Activated CD4-positive, alpha-beta memory T cell treated with anti-CD3 and anti-CD28 coated beads for 36 hours (primary cell): ENCODE measurements around the gene LYZL6. TPM values are rescaled to one million over a fixed set of nuclear protein-coding genes. Genes with fewer than 3 reads are reported as not detected.
A peak's percentile ranks its signal among the peaks of the same experiment; 100 is the strongest.

Experiments
- CTCF ChIA-PET: fragments of 350-600 bp; sonication (Branson Sonifier 250); formaldehyde crosslinking; loops from one replicate; lab custom pipeline; 2021; ENCODE audit warnings: antibody characterized with exemption, inconsistent platforms; lab: Charles Lee
- POLR2A ChIA-PET: fragments of 350-600 bp; sonication (Branson Sonifier 250); formaldehyde crosslinking; loops from one replicate; lab custom pipeline; 2021; ENCODE audit warnings: antibody characterized with exemption; lab: Charles Lee
- DNase-seq: peaks from one replicate; pipeline ENCODE4 v3.0.0-alpha.2; 2020
- H3K27ac Mint-ChIP-seq: one replicate; pipeline ENCODE4 v1.8.0; 2021; ENCODE audit warnings: mixed read lengths
- H3K27me3 Mint-ChIP-seq: one replicate; pipeline ENCODE4 v1.8.0; 2021; ENCODE audit warnings: mixed read lengths
- H3K36me3 Mint-ChIP-seq: one replicate; pipeline ENCODE4 v1.8.0; 2021; ENCODE audit warnings: mixed read lengths
- H3K4me1 Mint-ChIP-seq: one replicate; pipeline ENCODE4 v1.8.0; 2021; ENCODE audit warnings: low read depth, mixed read lengths
- H3K4me3 Mint-ChIP-seq: one replicate; pipeline ENCODE4 v1.8.0; 2021; ENCODE audit warnings: mild to moderate bottlenecking, mixed read lengths
- H3K9me3 Mint-ChIP-seq: one replicate; pipeline ENCODE4 v1.8.0; 2021; ENCODE audit warnings: mixed read lengths
- intact Hi-C: fragments of 100-400 bp; cut with micrococcal nuclease; formaldehyde crosslinking; loops from one replicate; pipeline ENCODE4 v1.15.1; 2023
- total RNA-seq, 2 experiments: library from RNA; stranded (reverse); gene quantifications; one replicate each; pipeline ENCODE4 v1.2.3, GENCODE V29; 2021

The LYZL6 gene
- total RNA-seq, 2 experiments from 2014 or later, result not detected

DNA sequence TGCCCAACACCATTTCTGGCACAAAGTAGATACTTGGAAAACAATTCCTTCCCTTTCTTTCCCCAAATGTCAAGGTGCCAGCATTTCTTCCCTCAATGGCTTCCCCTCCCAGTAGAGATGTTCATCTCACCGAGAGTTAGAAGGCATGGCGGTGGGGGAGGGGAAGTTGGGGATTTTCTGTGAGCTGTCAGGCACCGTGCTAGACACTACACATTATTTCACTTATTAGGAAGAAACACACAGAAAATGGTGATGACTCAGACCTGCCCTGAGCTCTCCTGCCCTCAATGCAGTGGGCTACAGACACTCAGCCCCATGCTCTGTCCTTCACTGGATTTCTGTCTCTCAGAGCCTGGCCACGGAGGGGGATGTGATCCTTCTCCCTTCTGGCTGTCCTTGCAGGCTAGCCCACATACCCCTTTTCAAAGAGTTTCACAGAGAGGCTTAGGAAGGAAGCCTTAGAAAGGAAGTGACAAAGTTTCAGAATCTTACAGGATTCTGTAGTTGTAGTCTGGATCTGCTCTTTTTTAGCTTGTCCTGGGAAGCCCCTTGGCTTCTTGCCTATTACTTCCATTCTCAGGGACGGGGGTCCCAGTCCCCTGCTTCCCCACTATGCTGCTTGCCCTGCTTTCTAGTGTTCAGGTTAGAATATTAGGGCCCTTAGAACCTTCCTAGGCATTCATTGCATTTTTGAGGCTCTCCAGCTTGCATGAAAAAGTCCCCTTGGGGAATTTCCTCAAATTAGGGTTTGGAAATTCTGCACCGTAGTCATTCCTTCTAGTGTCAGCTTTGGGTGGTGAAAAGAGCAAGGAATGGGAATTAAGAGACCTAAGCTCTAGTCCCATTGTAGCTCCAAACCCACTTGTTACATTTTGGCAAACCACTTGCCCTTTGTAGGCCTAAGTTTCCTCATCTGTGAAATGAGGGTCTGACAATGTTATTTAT, 51.1 kb downstream of the LYZL6 start:
- no peak overlapping the region for H3K4me3 Mint-ChIP-seq
- H3K27me3 Mint-ChIP-seq, result no peaks in the 10 kb centered on the region
- ChIA-PET CTCF (interaction anchor here (0.5 to 2.2 kb wide), 2 partner anchors 82 to 256 kb away, joined by 3 to 5 read pairs; no protein-coding TSS in a partner anchor), POLR2A (interaction anchor here (0.8 kb wide), 1 partner anchor 14 kb away, joined by 3 read pairs; no protein-coding TSS in a partner anchor)
- no peaks in the 10 kb centered on the region for H3K9me3 Mint-ChIP-seq
- no peaks in the 10 kb centered on the region for H3K36me3 Mint-ChIP-seq
- H3K27ac Mint-ChIP-seq, result peak overlapping the region; percentile 53
- intact Hi-C loops, result no loop called here
- peak; percentile 78 for DNase-seq
- H3K4me1 Mint-ChIP-seq, result peaks cover 59% of the 10 kb centered on the region

DNA sequence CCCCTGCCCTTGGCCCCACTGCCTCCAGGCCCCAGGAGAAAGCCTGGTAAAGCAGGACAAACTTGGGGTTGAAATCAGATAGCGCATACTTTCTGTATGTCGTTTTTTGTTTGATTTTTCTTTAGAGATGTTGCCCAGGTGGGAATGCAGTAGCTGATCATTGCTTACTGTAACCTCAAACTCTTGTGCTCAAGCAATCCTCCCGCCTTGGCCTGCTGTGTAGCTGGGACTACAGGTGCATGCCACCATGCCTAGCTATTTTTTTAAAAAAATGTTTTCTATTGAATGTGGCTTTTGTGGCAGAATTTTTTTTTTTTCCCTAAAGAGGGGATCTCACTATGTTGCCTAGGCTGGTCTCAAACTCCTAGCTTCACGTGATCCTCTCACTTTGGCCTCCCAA, 52.2 kb downstream of the LYZL6 start:
- DNase-seq, result no peak
- intact Hi-C loops, result no loop called here
- H3K36me3 Mint-ChIP-seq, result no peaks in the 10 kb centered on the region
- H3K27ac Mint-ChIP-seq, result no peak overlapping the region
- ChIA-PET CTCF (no interaction called here), POLR2A (interaction anchor here (0.9 to 1.6 kb wide), 3 partner anchors 11 to 82 kb away, joined by 3 to 5 read pairs (median 3); partner anchors contain the start of gene TAF15)
- H3K4me1 Mint-ChIP-seq, result peaks cover 59% of the 10 kb centered on the region
- H3K27me3 Mint-ChIP-seq, result no peaks in the 10 kb centered on the region
- no peaks in the 10 kb centered on the region for H3K9me3 Mint-ChIP-seq
- no peak overlapping the region for H3K4me3 Mint-ChIP-seq

DNA sequence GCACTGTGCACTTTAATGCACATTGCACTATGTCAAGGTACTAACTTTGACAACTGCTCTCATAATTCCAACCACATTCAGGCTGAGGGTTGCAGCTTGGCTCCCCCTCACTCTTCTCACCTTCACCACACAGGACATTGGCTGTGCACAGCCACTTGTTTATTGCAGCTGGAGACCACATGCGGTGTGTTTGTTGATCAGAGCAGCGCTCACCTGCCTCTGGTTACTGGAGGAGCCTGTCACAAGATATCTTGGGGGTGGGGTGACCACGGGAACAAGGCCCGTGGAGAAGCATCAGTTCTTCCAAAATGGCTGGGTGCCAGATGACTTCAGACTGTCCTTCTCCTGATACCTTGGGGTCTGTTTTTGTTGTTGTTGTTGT, 52.7 kb downstream of the LYZL6 start:
- ChIA-PET CTCF (interaction anchor here (1.2 kb wide), 1 partner anchor 592 kb away, joined by 3 read pairs; no protein-coding TSS in a partner anchor), POLR2A (interaction anchor here (0.9 to 1.6 kb wide), 5 partner anchors 10 to 82 kb away, joined by 3 to 5 read pairs (median 3); partner anchors contain the start of gene TAF15)
- Mint-ChIP-seq H3K9me3 (no peaks in the 10 kb centered on the region), H3K4me1 (peaks cover 54% of the 10 kb centered on the region), H3K36me3 (no peaks in the 10 kb centered on the region), H3K27ac (no peak overlapping the region), H3K27me3 (no peaks in the 10 kb centered on the region), H3K4me3 (no peak overlapping the region)
- intact Hi-C loops, result no loop called here
- peak; percentile 60 for DNase-seq

DNA sequence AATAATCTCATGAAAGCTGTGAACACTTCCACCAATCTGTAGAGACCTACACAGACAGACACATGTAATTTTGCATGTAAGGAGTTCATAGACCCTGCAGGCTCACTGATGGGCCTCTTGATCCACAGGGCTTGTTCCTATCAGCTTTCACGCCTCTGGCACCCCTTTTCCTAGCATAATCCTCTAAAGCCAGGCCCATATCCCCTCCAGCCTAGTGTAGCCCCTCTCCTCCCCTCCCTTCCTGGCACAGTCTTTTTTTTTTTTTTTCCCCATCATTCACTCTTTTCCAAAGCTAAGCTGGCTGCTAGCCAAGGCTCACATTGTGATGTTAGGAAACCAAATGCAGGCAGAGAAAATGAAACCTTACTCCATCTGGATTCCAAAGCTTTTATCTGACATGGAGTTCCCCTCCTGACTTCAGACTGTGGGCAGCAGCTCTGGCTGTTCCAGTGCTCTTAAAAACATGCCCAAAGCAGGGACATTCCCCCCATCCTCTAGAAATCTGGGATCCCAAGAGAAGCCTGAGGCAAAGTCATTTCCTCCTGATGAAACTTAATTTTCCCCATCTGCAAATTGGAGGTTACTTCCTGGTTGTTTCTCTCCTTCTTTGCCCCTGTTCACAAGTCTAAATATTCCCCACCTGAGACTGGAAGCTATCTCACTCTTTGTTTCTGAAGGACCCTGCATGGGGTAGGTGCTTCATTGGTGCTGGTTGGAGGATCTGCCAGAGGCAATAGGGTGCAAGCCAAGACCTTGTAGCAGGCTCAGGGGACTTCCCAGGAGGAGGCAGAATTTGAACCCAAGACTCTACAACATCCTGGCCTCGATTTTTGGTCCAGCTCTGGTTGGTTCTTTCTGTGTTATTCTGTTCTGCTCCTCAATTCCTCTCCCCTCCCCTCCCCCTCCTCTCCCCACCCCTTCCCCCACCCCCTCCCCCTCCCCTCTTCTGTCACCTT, 53.4 kb downstream of the LYZL6 start:
- intact Hi-C loops, result loop anchor here (1.0 kb wide), 1 partner anchor 10 kb away; the partner anchor contains the start of gene CCL5
- Mint-ChIP-seq H3K36me3 (no peaks in the 10 kb centered on the region), H3K27ac (no peak overlapping the region), H3K4me1 (peaks cover 50% of the 10 kb centered on the region), H3K4me3 (no peak overlapping the region), H3K9me3 (no peaks in the 10 kb centered on the region), H3K27me3 (no peaks in the 10 kb centered on the region)
- CTCF ChIA-PET, result interaction anchor here (1.2 kb wide), 1 partner anchor 593 kb away, joined by 3 read pairs; no protein-coding TSS in a partner anchor
- POLR2A ChIA-PET, result interaction anchor here (0.9 to 1.6 kb wide), 6 partner anchors 8 to 81 kb away, joined by 3 to 5 read pairs (median 4); partner anchors contain the start of gene TAF15
- no peak for DNase-seq

DNA sequence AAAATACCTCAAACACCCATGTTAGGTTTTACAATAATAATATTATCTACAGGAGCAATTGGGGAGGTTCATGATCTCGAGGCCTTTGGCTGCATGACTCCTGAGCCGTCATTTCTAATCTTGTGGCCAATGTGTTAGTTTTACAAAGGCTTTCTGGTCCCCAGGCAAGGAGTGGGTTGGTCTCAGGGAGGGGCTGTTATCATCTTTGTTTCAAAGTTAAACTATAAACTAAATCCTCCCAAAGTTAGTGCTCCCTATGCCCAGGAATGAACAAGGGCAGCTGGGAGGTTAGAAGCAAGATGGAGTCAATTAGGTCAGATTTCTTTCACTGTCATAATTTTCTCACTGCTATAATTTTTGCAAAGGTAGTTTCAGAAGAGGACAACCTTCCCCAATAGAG, 54.3 kb downstream of the LYZL6 start:
- no peaks in the 10 kb centered on the region for H3K27me3 Mint-ChIP-seq
- DNase-seq, result peak; percentile 46
- H3K36me3 Mint-ChIP-seq, result no peaks in the 10 kb centered on the region
- peaks cover 49% of the 10 kb centered on the region for H3K4me1 Mint-ChIP-seq
- ChIA-PET POLR2A (interaction anchor here (0.9 kb wide), 1 partner anchor 9 kb away, joined by 4 read pairs; no protein-coding TSS in a partner anchor), CTCF (no interaction called here)
- H3K27ac Mint-ChIP-seq, result peak overlapping the region; percentile 23
- intact Hi-C loops, result loop anchor here (1.0 kb wide), 1 partner anchor 9 kb away; the partner anchor contains the start of gene CCL5
- H3K9me3 Mint-ChIP-seq, result no peaks in the 10 kb centered on the region
- H3K4me3 Mint-ChIP-seq, result no peak overlapping the region

Other genes starting within 250 kb of the LYZL6 start
- under 1 TPM; 0.26 to 0.73 TPM for gene RASL10B, start 212.1 kb downstream of the LYZL6 start, total RNA-seq
- gene GAS2L2, start 190.5 kb downstream of the LYZL6 start, total RNA-seq, result not detected
- gene C17orf50, start 182.8 kb downstream of the LYZL6 start, total RNA-seq, result not detected
- gene MMP28, start 148.1 kb downstream of the LYZL6 start, total RNA-seq, result not detected
- 100 to 1,000 TPM; 269 to 271 TPM for gene TAF15, start 134.2 kb downstream of the LYZL6 start, total RNA-seq
- under 1 TPM; 0.24 to 0.27 TPM for gene HEATR9, start 74.8 kb downstream of the LYZL6 start, total RNA-seq
- gene CCL5, start 63.4 kb downstream of the LYZL6 start, total RNA-seq, result 100 to 1,000 TPM; 120 to 133 TPM
- gene RDM1, start 12.9 kb downstream of the LYZL6 start, total RNA-seq, result 10 to 100 TPM; 10.4 to 10.6 TPM
- not detected for gene CCL16, start 37.8 kb upstream of the LYZL6 start, total RNA-seq
- not detected for gene CCL14, start 43.0 kb upstream of the LYZL6 start, total RNA-seq
- not detected for gene CCL15, start 57.8 kb upstream of the LYZL6 start, total RNA-seq
- not detected for gene CCL23, start 74.3 kb upstream of the LYZL6 start, total RNA-seq
- under 1 TPM in 1 of 2 experiments, not detected in 1; 0.52 TPM for gene CCL18, start 120.6 kb upstream of the LYZL6 start, total RNA-seq
- gene CCL3, start 146.4 kb upstream of the LYZL6 start, total RNA-seq, result 100 to 1,000 TPM; 981 to 989 TPM
- gene CCL4, start 160.1 kb upstream of the LYZL6 start, total RNA-seq, result 100 to 1,000 TPM; 917 to 966 TPM
- 1 to 10 TPM; 5.6 to 8.1 TPM for gene TBC1D3B, start 232.9 kb upstream of the LYZL6 start, total RNA-seq